Measurements from ENCODE around the gene LMF1. TPM values are rescaled to one million over a fixed set of nuclear protein-coding genes. Genes with fewer than 3 reads are reported as not detected.
"Not testable (repeated sequence)": the region's sequence is repeated elsewhere in the genome, so short reads cannot be mapped to it uniquely, and the experiment has no call there.

LMF1 gene
- polyA plus RNA-seq, 3 donors, result 5.9 to 14.7 (median 10.6) TPM

- Histone ChIP-seq H3K9me3 (replicated peaks in 1 of 2; ENCODE audit: control insufficient read depth in 1 of 2, insufficient read depth in 1 of 2, low read length in 2 of 2) (peaks cover 15 to 34% of the 10 kb centered on the region in 2 donors), H3K36me3 (replicated peaks in 1 of 2; ENCODE audit: control insufficient read depth in 1 of 2, insufficient read depth in 2 of 2, low read length in 2 of 2) (peaks cover 2 to 43% of the 10 kb centered on the region in 2 donors)
- H3K4me3 ChIP-seq (replicated peaks in 1 of 3; ENCODE audit: low read depth in 2 of 3, low read length in 3 of 3); H3K27ac ChIP-seq (ENCODE audit: low read depth in 1 of 2, low read length in 2 of 2); intact Hi-C loops (cut with micrococcal nuclease); H3K4me3 Mint-ChIP-seq; H3K9ac ChIP-seq (ENCODE audit: insufficient read depth, low read length, poor library complexity, severe bottlenecking); H3K4me1 Mint-ChIP-seq; DNase-seq; H3K27ac Mint-ChIP-seq; H3K27me3 ChIP-seq (ENCODE audit: control insufficient read depth in 2 of 2, insufficient read depth in 2 of 2, low read length in 2 of 2); H3K4me2 ChIP-seq (replicated peaks; ENCODE audit: extremely low read depth, low read length, poor library complexity, severe bottlenecking); H3K79me2 ChIP-seq (ENCODE audit: insufficient read depth, low read length); H3K4me1 ChIP-seq (ENCODE audit: control insufficient read depth in 1 of 2, insufficient read depth in 2 of 2, low read length in 2 of 2); H2AFZ ChIP-seq (ENCODE audit: insufficient read depth, low read depth, low read length, poor library complexity, severe bottlenecking); H3K27me3 Mint-ChIP-seq (ENCODE audit: low read depth in 3 of 3); H4K20me1 ChIP-seq (ENCODE audit: insufficient read depth, low read length): not testable (repeated sequence)
- peaks cover 48 to 50% of the 10 kb centered on the region in 2 donors for H3K36me3 Mint-ChIP-seq
- WGBS (ENCODE audit: insufficient coverage), result 94% methylated on average over 11 of the region's 18 CpGs
- peaks cover 16 to 43% (median 33%) of the 10 kb centered on the region in 7 donors for H3K9me3 Mint-ChIP-seq
Observed at GRCh38 chr16:948767-949166, 22.0 kb downstream of the LMF1 start.

GRCh38 chr16:947922-948303 lies 22.9 kb downstream of the LMF1 start:
- H3K4me1 Mint-ChIP-seq; H3K79me2 ChIP-seq (ENCODE audit: insufficient read depth, low read length); H3K9ac ChIP-seq (ENCODE audit: insufficient read depth, low read length, poor library complexity, severe bottlenecking); H4K20me1 ChIP-seq (ENCODE audit: insufficient read depth, low read length); DNase-seq; H3K27me3 Mint-ChIP-seq (ENCODE audit: low read depth in 3 of 3); H3K4me1 ChIP-seq (ENCODE audit: control insufficient read depth in 1 of 2, insufficient read depth in 2 of 2, low read length in 2 of 2); H3K27me3 ChIP-seq (ENCODE audit: control insufficient read depth in 2 of 2, insufficient read depth in 2 of 2, low read length in 2 of 2); H3K27ac Mint-ChIP-seq; H2AFZ ChIP-seq (ENCODE audit: insufficient read depth, low read depth, low read length, poor library complexity, severe bottlenecking); H3K4me2 ChIP-seq (replicated peaks; ENCODE audit: extremely low read depth, low read length, poor library complexity, severe bottlenecking); H3K4me3 ChIP-seq (replicated peaks in 1 of 3; ENCODE audit: low read depth in 2 of 3, low read length in 3 of 3); intact Hi-C loops (cut with micrococcal nuclease); H3K4me3 Mint-ChIP-seq; H3K27ac ChIP-seq (ENCODE audit: low read depth in 1 of 2, low read length in 2 of 2): not testable (repeated sequence)
- H3K9me3 Mint-ChIP-seq, result peaks cover 18 to 51% (median 37%) of the 10 kb centered on the region in 7 donors
- peaks cover 2 to 43% of the 10 kb centered on the region in 2 donors for H3K36me3 ChIP-seq (replicated peaks in 1 of 2; ENCODE audit: control insufficient read depth in 1 of 2, insufficient read depth in 2 of 2, low read length in 2 of 2)
- peaks cover 48 to 52% of the 10 kb centered on the region in 2 donors for H3K36me3 Mint-ChIP-seq
- WGBS (ENCODE audit: insufficient coverage), result 92% methylated on average over 17 of the region's 17 CpGs
- peaks cover 15 to 40% of the 10 kb centered on the region in 2 donors for H3K9me3 ChIP-seq (replicated peaks in 1 of 2; ENCODE audit: control insufficient read depth in 1 of 2, insufficient read depth in 1 of 2, low read length in 2 of 2)

GRCh38 chr16:947255-947921 lies 23.4 kb downstream of the LMF1 start:
- Mint-ChIP-seq H3K27ac (no peak overlapping the region), H3K4me3 (no peak overlapping the region), H3K27me3 (ENCODE audit: low read depth in 3 of 3) (peaks cover 0 to 4% (median 0%) of the 10 kb centered on the region in 3 donors), H3K4me1 (no peaks in the 10 kb centered on the region), H3K9me3 (peaks cover 23 to 56% (median 42%) of the 10 kb centered on the region in 7 donors), H3K36me3 (peaks cover 46 to 52% of the 10 kb centered on the region in 2 donors)
- TF ChIP-seq CTCF (IDR thresholded peaks at IDR 0.05), result no peak
- WGBS (ENCODE audit: insufficient coverage), result 90% methylated on average over 20 of the region's 21 CpGs
- H3K36me3 ChIP-seq (replicated peaks in 1 of 2; ENCODE audit: control insufficient read depth in 1 of 2, insufficient read depth in 2 of 2, low read length in 2 of 2), result peaks cover 2 to 47% of the 10 kb centered on the region in 2 donors
- H3K4me3 ChIP-seq (replicated peaks in 1 of 3; ENCODE audit: low read depth in 2 of 3, low read length in 3 of 3), result no peak overlapping the region
- H3K4me2 ChIP-seq (replicated peaks; ENCODE audit: extremely low read depth, low read length, poor library complexity, severe bottlenecking), result no peak overlapping the region
- H3K9me3 ChIP-seq (replicated peaks in 1 of 2; ENCODE audit: control insufficient read depth in 1 of 2, insufficient read depth in 1 of 2, low read length in 2 of 2), result peaks cover 21 to 45% of the 10 kb centered on the region in 2 donors
- intact Hi-C loops (cut with micrococcal nuclease), result no loop called here
- H3K79me2 ChIP-seq (ENCODE audit: insufficient read depth, low read length), result no peaks in the 10 kb centered on the region
- H3K27me3 ChIP-seq (ENCODE audit: control insufficient read depth in 2 of 2, insufficient read depth in 2 of 2, low read length in 2 of 2), result no peaks in the 10 kb centered on the region
- H2AFZ ChIP-seq (ENCODE audit: insufficient read depth, low read depth, low read length, poor library complexity, severe bottlenecking), result no peak overlapping the region
- H3K27ac ChIP-seq (ENCODE audit: low read depth in 1 of 2, low read length in 2 of 2), result no peak overlapping the region
- no peaks in the 10 kb centered on the region for H4K20me1 ChIP-seq (ENCODE audit: insufficient read depth, low read length)
- no peak overlapping the region for H3K9ac ChIP-seq (ENCODE audit: insufficient read depth, low read length, poor library complexity, severe bottlenecking)
- no peak for DNase-seq
- H3K4me1 ChIP-seq (ENCODE audit: control insufficient read depth in 1 of 2, insufficient read depth in 2 of 2, low read length in 2 of 2), result no peaks in the 10 kb centered on the region

All from CD14-positive monocyte (primary cell).